ENCODE results near the gene GIPR. TPM values are rescaled to one million over a fixed set of nuclear protein-coding genes. Genes with fewer than 3 reads are reported as not detected.
"Not testable (repeated sequence)": the region's sequence is repeated elsewhere in the genome, so short reads cannot be mapped to it uniquely, and the experiment has no call there.

The GIPR gene
- polyA plus RNA-seq, 1 of the 3 experiments (the other 2 are of a cell fraction): 1.4 TPM

GRCh38 chr19:45717983-45718650 lies 50.1 kb downstream of the GIPR start:
- H3K4me3 ChIP-seq (ENCODE audit: low read depth in 2 of 2, low read length in 1 of 2): peak overlapping the region; percentile 66 to 67
- H3F3A ChIP-seq (replicated peaks; ENCODE audit: insufficient read depth): peaks cover 29% of the 10 kb centered on the region
- no peaks in the 10 kb centered on the region for H3K27me3 ChIP-seq (ENCODE audit: insufficient read depth)
- H3K9me2 ChIP-seq: no peaks in the 10 kb centered on the region
- H3K27ac ChIP-seq (ENCODE audit: low read depth in 2 of 2, low read length in 1 of 2): peak overlapping the region; percentile 74 to 77
- CTCF ChIA-PET: interaction anchor here (0.9 to 6.4 kb wide), 5 partner anchors 8 to 278 kb away, joined by 3 to 57 read pairs (median 7); partner anchors contain the start of genes FBXO46, QPCTL, SIX5 and SNRPD2
- peaks cover 5 to 9% of the 10 kb centered on the region in 2 experiments; a peak in 3 of 4 replicates for H3K4me1 ChIP-seq (ENCODE audit: control insufficient read depth in 1 of 2, insufficient read depth in 2 of 2, low read depth in 1 of 2, low read length in 1 of 2)
- 70% methylated on average over 12 of the region's 12 CpGs for WGBS (ENCODE audit: low lambda C conversion rate)
- H2AFZ ChIP-seq (ENCODE audit: low read depth): no peak overlapping the region
- no peak for DNase-seq
- POLR2A ChIA-PET: interaction anchor here (1.0 to 2.2 kb wide), 6 partner anchors 9 to 64 kb away, joined by 3 to 12 read pairs (median 6); partner anchors contain the start of genes DMPK, FBXO46, QPCTL and SIX5
- no peaks in the 10 kb centered on the region for H4K20me1 ChIP-seq (ENCODE audit: insufficient read depth)
- H3K9me3 ChIP-seq: no peaks in the 10 kb centered on the region
- H3K4me2 ChIP-seq: peak overlapping the region; percentile 91
- peaks cover 79% of the 10 kb centered on the region for H3K79me2 ChIP-seq (ENCODE audit: insufficient read depth)
- peaks cover 5 to 22% of the 10 kb centered on the region in 2 experiments for H3K36me3 ChIP-seq (replicated peaks in 1 of 2; ENCODE audit: control insufficient read depth in 1 of 2, insufficient read depth in 2 of 2, low read length in 1 of 2)
- TF ChIP-seq TCF12 (IDR thresholded peaks at IDR 0.05) (no peak), CTCF (IDR thresholded peaks at IDR 0.05) (no peak), FOXM1 (IDR thresholded peaks at IDR 0.05; ENCODE audit: low read depth) (no peak), CHD2 (IDR thresholded peaks at IDR 0.05; ENCODE audit: low read length, partially characterized antibody) (no peak), SMC3 (IDR thresholded peaks at IDR 0.05; ENCODE audit: low read depth, low read length) (no peak), TEAD4 (IDR thresholded peaks at IDR 0.05; ENCODE audit: borderline replicate concordance, insufficient read depth) (no peak), JUND (IDR thresholded peaks at IDR 0.05) (no peak), EZH2phosphoT487 (IDR thresholded peaks at IDR 0.05; ENCODE audit: borderline replicate concordance, low read depth) (no peak)
- TF ChIP-seq, protein P1, sequence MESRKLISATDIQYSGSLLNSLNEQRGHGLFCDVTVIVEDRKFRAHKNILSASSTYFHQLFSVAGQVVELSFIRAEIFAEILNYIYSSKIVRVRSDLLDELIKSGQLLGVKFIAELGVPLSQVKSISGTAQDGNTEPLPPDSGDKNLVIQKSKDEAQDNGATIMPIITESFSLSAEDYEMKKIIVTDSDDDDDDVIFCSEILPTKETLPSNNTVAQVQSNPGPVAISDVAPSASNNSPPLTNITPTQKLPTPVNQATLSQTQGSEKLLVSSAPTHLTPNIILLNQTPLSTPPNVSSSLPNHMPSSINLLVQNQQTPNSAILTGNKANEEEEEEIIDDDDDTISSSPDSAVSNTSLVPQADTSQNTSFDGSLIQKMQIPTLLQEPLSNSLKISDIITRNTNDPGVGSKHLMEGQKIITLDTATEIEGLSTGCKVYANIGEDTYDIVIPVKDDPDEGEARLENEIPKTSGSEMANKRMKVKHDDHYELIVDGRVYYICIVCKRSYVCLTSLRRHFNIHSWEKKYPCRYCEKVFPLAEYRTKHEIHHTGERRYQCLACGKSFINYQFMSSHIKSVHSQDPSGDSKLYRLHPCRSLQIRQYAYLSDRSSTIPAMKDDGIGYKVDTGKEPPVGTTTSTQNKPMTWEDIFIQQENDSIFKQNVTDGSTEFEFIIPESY (IDR thresholded peaks at IDR 0.05; ENCODE audit: borderline replicate concordance, low read depth): no peak
- peak overlapping the region; percentile 50; the same call in 1 of the 2 replicates for H3K9ac ChIP-seq

GRCh38 chr19:45720065-45720464 lies 52.0 kb downstream of the GIPR start:
- CTCF ChIA-PET: interaction anchor here (1.9 kb wide), 1 partner anchor 28 kb away, joined by 5 read pairs; the partner anchor contains the start of gene QPCTL
- Histone ChIP-seq H3K36me3 (replicated peaks in 1 of 2; ENCODE audit: control insufficient read depth in 1 of 2, insufficient read depth in 2 of 2, low read length in 1 of 2) (peaks cover 4 to 30% of the 10 kb centered on the region in 2 experiments), H3K79me2 (ENCODE audit: insufficient read depth) (peaks cover 85% of the 10 kb centered on the region), H3F3A (replicated peaks; ENCODE audit: insufficient read depth) (peaks cover 42% of the 10 kb centered on the region)
- H2AFZ ChIP-seq (ENCODE audit: low read depth); H3K4me1 ChIP-seq (ENCODE audit: control insufficient read depth in 1 of 2, insufficient read depth in 2 of 2, low read depth in 1 of 2, low read length in 1 of 2); H3K4me2 ChIP-seq; H4K20me1 ChIP-seq (ENCODE audit: insufficient read depth); H3K27me3 ChIP-seq (ENCODE audit: insufficient read depth); H3K9ac ChIP-seq; H3K9me3 ChIP-seq; H3K4me3 ChIP-seq (ENCODE audit: low read depth in 2 of 2, low read length in 1 of 2); DNase-seq; H3K9me2 ChIP-seq; POLR2A ChIA-PET; H3K27ac ChIP-seq (ENCODE audit: low read depth in 2 of 2, low read length in 1 of 2): not testable (repeated sequence)
- WGBS (ENCODE audit: low lambda C conversion rate): 98% methylated on average over 11 of the region's 11 CpGs

DNA sequence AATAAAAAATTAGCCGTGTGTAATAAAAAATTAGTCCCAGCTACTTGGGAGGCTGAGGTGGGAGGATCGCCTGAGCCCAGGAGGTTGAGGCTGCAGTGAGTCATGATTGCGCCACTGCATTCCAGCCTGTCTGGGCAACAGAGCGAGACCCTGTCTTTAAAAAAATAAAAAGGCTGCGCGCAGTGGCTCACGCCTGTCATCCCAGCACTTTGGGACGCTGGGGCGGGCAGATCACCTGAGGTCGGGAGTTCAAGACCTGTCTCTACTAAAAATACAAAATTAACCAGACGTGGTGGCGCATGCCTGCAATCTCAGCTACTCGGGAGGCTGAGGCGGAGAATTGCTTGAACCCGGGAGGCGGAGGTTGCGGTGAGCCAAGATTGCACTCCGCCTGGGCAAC lies 60.7 kb downstream of the GIPR start:
- peaks cover 73% of the 10 kb centered on the region for H3K79me2 ChIP-seq (ENCODE audit: insufficient read depth)
- H3K9me3 ChIP-seq; H3K27ac ChIP-seq (ENCODE audit: low read depth in 2 of 2, low read length in 1 of 2); H4K20me1 ChIP-seq (ENCODE audit: insufficient read depth); H3K9me2 ChIP-seq; H3F3A ChIP-seq (replicated peaks; ENCODE audit: insufficient read depth); H3K36me3 ChIP-seq (replicated peaks in 1 of 2; ENCODE audit: control insufficient read depth in 1 of 2, insufficient read depth in 2 of 2, low read length in 1 of 2); DNase-seq; CTCF ChIA-PET; H3K27me3 ChIP-seq (ENCODE audit: insufficient read depth); H3K4me3 ChIP-seq (ENCODE audit: low read depth in 2 of 2, low read length in 1 of 2); H2AFZ ChIP-seq (ENCODE audit: low read depth); H3K4me1 ChIP-seq (ENCODE audit: control insufficient read depth in 1 of 2, insufficient read depth in 2 of 2, low read depth in 1 of 2, low read length in 1 of 2); POLR2A ChIA-PET; H3K4me2 ChIP-seq; H3K9ac ChIP-seq: not testable (repeated sequence)
- 95% methylated on average over 18 of the region's 18 CpGs for WGBS (ENCODE audit: low lambda C conversion rate)
